ENCODE data around the gene FBXO48. TPM values are rescaled to one million over a fixed set of nuclear protein-coding genes. Genes with fewer than 3 reads are reported as not detected.
"Not testable (repeated sequence)": the region's sequence is repeated elsewhere in the genome, so short reads cannot be mapped to it uniquely, and the experiment has no call there.

The FBXO48 gene
- total RNA-seq, 1 donor from 2014 or later, result 1.2 TPM

- Mint-ChIP-seq H3K4me3 (no peak overlapping the region), H3K27me3 (no peaks in the 10 kb centered on the region), H3K9me3 (no peaks in the 10 kb centered on the region), H3K4me1 (peaks cover 39% of the 10 kb centered on the region), H3K27ac (no peak overlapping the region), H3K36me3 (ENCODE audit: low read depth) (peaks cover 2% of the 10 kb centered on the region)
- DNase-seq, result no peak
- intact Hi-C loops (cut with micrococcal nuclease), result loop anchor here (2.0 to 10.0 kb wide), 5 partner anchors 58 to 920 kb away; partner anchors contain the start of genes ANTXR1 and GFPT1
Measured at GRCh38 chr2:68464651-68465050, 2.4 kb downstream of the FBXO48 start.

DNA sequence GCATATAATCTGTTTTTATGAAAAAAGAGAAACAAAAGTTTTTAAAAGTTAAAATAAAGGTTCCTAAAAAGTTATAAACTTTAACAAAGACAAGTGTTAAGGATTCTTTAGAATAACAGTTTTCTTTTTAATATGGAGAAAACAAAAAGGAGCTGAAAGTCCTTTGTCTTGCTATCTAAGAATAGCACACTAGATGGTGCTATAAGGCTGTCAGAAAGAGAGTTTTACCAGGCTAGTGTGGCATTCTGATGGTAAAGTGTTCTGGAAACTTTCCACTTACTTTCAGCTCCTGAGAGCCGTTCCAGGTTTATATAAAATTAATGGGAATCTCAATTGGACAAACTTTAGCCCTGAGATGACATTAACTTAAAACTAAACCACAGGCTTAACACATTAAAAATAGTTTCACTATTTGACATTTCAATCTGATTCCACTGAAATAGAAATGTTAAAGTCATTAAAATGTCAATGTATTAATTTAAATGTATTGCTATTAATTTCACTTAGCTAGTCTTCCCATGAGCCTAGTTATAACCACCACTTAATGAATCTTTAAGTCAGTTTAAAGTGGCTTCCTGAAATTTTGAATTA, 3.7 kb downstream of the FBXO48 start:
- Mint-ChIP-seq H3K9me3 (no peaks in the 10 kb centered on the region), H3K36me3 (ENCODE audit: low read depth) (no peaks in the 10 kb centered on the region), H3K4me1 (peaks cover 32% of the 10 kb centered on the region), H3K27me3 (no peaks in the 10 kb centered on the region), H3K4me3 (no peak overlapping the region), H3K27ac (no peak overlapping the region)
- peak; percentile 78 for DNase-seq
- intact Hi-C loops (cut with micrococcal nuclease), result loop anchor here (1.0 to 10.0 kb wide), 6 partner anchors 25 to 921 kb away; partner anchors contain the start of genes ANTXR1 and GFPT1

- Mint-ChIP-seq H3K27me3 (no peaks in the 10 kb centered on the region), H3K27ac (no peak overlapping the region)
- no peak for DNase-seq
Measured at GRCh38 chr2:68458981-68459380, 8.1 kb downstream of the FBXO48 start.

DNA sequence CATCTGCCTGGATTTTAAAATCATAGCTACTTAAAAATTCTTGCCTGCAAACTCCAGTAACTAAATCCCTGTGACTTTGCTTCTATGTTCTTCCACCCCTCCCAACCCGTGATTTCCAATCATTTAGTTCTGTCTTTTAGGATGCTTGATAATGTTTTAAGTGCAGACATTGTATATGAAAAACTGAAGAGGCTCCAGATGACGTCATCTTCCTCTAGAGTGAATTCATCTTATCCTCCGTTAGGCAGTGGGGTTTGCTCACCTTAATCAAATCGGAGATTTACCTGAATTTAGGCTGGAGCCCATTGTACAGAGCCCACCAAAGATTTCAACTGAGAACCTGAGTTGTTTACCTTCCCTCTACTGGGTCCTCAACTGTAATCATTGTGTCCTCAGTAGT, 10.9 kb downstream of the FBXO48 start:
- peaks cover 5% of the 10 kb centered on the region for H3K4me1 Mint-ChIP-seq
- H3K4me3 Mint-ChIP-seq, result no peak overlapping the region
- no peak for DNase-seq
- no peaks in the 10 kb centered on the region for H3K9me3 Mint-ChIP-seq
- no peaks in the 10 kb centered on the region for H3K36me3 Mint-ChIP-seq (ENCODE audit: low read depth)
- intact Hi-C loops (cut with micrococcal nuclease), result no loop called here
- no peaks in the 10 kb centered on the region for H3K27me3 Mint-ChIP-seq
- H3K27ac Mint-ChIP-seq, result no peak overlapping the region

More at GRCh38 chr2:68458981-68459380, 8.1 kb downstream of the FBXO48 start:
- H3K4me3 Mint-ChIP-seq, result no peak overlapping the region
- peaks cover 5% of the 10 kb centered on the region for H3K4me1 Mint-ChIP-seq
- no peaks in the 10 kb centered on the region for H3K36me3 Mint-ChIP-seq (ENCODE audit: low read depth)
- H3K9me3 Mint-ChIP-seq, result no peaks in the 10 kb centered on the region
- intact Hi-C loops (cut with micrococcal nuclease), result no loop called here

DNA sequence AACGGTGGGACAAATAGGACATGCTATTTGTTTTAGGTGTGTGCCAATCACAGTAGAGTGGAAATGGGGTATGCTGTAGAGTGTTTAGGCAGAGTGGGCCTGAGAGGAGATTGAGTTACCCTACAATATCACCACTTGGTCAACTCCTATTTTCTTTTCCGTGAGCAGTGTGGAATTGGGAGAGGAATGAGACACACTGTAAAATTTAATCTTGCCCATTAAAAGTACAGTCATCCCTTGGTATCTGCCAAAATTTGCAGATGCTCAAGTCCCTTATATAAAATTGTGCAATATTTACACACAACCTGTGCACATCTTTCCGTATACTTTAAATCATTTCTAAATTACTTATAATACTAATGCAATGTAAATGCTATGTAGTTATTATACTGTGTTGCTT, 12.4 kb downstream of the FBXO48 start:
- DNase-seq, result no peak
- intact Hi-C loops (cut with micrococcal nuclease), result no loop called here
- no peaks in the 10 kb centered on the region for H3K36me3 Mint-ChIP-seq (ENCODE audit: low read depth)
- H3K9me3 Mint-ChIP-seq, result no peaks in the 10 kb centered on the region
- no peak overlapping the region for H3K27ac Mint-ChIP-seq
- H3K4me3 Mint-ChIP-seq, result no peak overlapping the region
- H3K27me3 Mint-ChIP-seq, result no peaks in the 10 kb centered on the region
- H3K4me1 Mint-ChIP-seq, result peaks cover 5% of the 10 kb centered on the region

- intact Hi-C loops (cut with micrococcal nuclease), result no loop called here
- no peaks in the 10 kb centered on the region for H3K9me3 Mint-ChIP-seq
- no peak overlapping the region for H3K4me3 Mint-ChIP-seq
- no peaks in the 10 kb centered on the region for H3K27me3 Mint-ChIP-seq
- peaks cover 3% of the 10 kb centered on the region for H3K4me1 Mint-ChIP-seq
- no peak overlapping the region for H3K27ac Mint-ChIP-seq
- peak; percentile 50 for DNase-seq
- H3K36me3 Mint-ChIP-seq (ENCODE audit: low read depth), result no peaks in the 10 kb centered on the region
Measured at GRCh38 chr2:68453761-68454360, 13.2 kb downstream of the FBXO48 start.

DNA sequence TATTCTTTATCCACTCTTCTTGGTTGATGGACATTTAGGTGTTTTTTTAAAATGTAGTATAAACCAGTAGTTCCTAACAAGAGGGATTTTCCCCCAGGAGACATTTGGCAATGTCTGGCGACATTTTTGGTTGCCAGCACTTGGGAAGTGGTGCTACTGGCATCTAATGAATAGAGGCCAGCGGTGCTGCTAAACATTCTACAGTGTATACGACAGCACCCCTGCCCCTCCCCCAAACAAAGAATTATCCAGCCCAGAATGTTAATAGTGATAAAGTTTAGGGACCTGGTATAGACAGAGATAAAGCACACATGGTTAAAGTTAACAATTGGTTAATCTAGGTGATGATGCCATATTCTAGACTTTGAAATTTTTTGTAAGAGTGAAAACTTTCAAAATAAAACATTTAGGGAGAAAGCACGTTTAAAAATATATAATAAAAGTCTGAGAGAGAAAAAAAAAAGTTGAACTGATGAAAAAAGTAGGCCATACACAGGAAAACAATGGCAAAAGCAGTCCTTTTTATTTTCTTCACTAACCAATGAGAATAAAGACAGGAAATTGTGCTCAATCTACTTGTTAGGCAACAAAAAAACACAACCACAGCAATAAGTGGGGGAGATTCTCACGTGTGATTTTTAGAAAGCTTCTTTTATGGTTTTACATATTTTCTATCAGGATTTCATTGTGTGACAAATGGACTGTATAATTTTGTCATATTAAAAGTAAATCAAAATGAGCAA, 14.8 kb downstream of the FBXO48 start:
- H3K27me3 Mint-ChIP-seq, result no peaks in the 10 kb centered on the region
- no peak overlapping the region for H3K27ac Mint-ChIP-seq
- no peak overlapping the region for H3K4me3 Mint-ChIP-seq
- no peaks in the 10 kb centered on the region for H3K36me3 Mint-ChIP-seq (ENCODE audit: low read depth)
- peaks cover 3% of the 10 kb centered on the region for H3K4me1 Mint-ChIP-seq
- no peaks in the 10 kb centered on the region for H3K9me3 Mint-ChIP-seq
- no peak for DNase-seq
- intact Hi-C loops (cut with micrococcal nuclease), result no loop called here

DNA sequence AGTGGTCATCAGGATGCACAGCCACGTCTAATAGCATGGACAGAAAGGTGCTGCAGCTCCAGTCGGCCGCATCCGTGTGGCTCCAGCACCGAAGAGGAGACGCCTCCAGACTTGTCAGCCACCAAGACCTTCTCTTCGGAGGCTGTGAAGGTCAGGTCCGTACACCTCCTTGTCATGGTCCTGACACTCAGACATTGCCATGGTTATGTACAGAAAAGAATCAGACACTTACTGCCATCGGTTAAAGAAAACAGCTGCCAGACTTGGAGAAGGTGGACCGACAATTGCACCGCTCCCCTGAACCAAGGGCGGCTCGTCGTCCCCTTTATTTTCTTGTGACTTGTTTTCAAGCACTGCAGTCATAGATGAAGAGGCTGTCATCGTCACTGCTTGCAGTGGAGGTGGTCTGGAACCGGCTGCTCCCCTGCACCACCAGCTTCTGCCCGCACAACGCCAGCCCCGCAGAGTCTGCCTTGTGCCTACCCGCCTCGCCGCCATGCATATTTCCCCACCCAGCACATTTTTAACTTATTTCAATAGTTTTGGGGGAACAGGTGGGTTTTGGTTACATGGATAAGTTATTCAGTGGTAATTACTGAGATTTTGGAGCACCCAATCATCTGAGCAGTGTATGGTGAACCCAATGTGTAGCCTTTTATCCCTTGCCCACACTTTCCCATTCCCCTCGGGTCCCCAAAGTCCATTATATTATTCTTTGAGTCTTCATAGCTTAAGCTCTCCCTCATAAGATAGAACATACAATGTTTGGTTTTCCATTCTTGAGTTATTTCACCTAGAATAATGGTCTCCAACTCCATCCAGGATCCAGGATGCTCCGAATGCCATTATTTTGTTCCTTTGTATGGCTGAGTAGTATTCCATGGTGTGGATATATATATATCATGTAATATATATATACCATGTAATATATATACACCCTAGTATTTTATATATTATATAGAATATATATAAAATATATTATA, 18.1 kb downstream of the FBXO48 start:
- H3K36me3 Mint-ChIP-seq (ENCODE audit: low read depth), result no peaks in the 10 kb centered on the region
- intact Hi-C loops (cut with micrococcal nuclease), result loop anchor here (10.0 kb wide), 1 partner anchor 294 kb away; the partner anchor contains the start of gene PNO1
- no peak overlapping the region for H3K27ac Mint-ChIP-seq

DNA sequence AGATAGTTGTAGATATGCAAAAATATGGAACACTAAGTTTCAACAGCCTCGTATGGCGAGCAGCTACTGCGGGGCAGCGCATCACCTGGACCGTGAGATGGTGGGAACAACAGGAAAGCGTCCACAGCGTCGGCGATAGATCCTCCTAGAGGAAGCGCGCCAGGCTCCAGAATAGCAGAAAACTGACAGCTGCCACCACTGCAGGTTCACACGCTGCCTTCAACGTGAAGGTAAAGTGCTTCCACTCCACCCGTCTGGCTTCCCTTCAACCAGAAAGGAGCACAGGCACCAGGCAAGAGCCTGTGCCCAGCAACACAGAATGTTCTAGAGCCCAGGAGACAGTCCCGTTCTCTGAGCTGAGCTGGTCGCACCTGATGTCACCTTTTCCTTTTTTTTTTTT, 20.0 kb downstream of the FBXO48 start:
- no peak overlapping the region for H3K4me3 Mint-ChIP-seq
- intact Hi-C loops (cut with micrococcal nuclease), result loop anchor here (10.0 kb wide), 1 partner anchor 292 kb away; the partner anchor contains the start of gene PNO1
- peak; percentile 56 for DNase-seq
- H3K9me3 Mint-ChIP-seq, result no peaks in the 10 kb centered on the region
- H3K36me3 Mint-ChIP-seq (ENCODE audit: low read depth), result no peaks in the 10 kb centered on the region
- peaks cover 10% of the 10 kb centered on the region for H3K27me3 Mint-ChIP-seq
- peaks cover under 1% of the 10 kb centered on the region for H3K4me1 Mint-ChIP-seq
- no peak overlapping the region for H3K27ac Mint-ChIP-seq

More for the DNA sequence above, 18.1 kb downstream of the FBXO48 start:
- DNase-seq, result peak; percentile 75
- Mint-ChIP-seq H3K9me3 (no peaks in the 10 kb centered on the region), H3K27me3 (peaks cover 3% of the 10 kb centered on the region), H3K4me1 (peaks cover 3% of the 10 kb centered on the region), H3K4me3 (no peak overlapping the region)

DNA sequence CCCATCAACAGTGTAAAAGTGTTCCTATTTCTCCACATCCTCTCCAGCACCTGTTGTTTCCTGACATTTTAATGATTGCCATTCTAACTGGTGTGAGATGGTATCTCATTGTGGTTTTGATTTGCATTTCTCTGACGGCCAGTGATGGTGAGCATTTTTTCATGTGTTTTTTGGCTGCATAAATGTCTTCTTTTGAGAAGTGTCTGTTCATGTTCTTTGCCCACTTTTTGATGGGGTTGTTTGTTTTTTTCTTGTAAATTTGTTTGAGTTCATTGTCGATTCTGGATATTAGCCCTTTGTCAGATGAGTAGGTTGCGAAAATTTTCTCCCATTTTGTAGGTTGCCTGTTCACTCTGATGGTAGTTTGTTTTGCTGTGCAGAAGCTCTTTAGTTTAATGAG, 20.7 kb downstream of the FBXO48 start:
- not testable (repeated sequence) for H3K9me3 Mint-ChIP-seq; H3K4me3 Mint-ChIP-seq; DNase-seq; H3K4me1 Mint-ChIP-seq; H3K27ac Mint-ChIP-seq; H3K36me3 Mint-ChIP-seq (ENCODE audit: low read depth)
- peaks cover 10% of the 10 kb centered on the region for H3K27me3 Mint-ChIP-seq
- intact Hi-C loops (cut with micrococcal nuclease), result loop anchor here (10.0 kb wide), 1 partner anchor 292 kb away; the partner anchor contains the start of gene PNO1

DNA sequence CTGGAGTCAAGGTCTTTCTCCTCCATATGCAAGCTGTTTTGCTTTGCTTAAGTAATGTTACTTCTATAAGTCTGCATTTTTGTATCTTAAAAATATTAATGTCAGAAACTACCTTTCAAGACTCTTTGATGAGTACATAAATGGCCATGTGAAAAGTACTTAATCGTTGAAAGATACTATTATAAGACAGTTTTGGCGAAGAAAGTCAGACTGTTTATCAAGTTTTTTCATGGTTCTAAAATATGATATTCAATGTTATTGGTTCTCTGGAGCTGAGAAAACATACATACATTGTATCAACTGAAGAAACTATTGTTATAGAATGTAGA, 25.1 kb downstream of the FBXO48 start:
- no peak overlapping the region for H3K27ac Mint-ChIP-seq
- peaks cover 17% of the 10 kb centered on the region for H3K27me3 Mint-ChIP-seq
- H3K9me3 Mint-ChIP-seq, result no peaks in the 10 kb centered on the region
- no peak for DNase-seq
- intact Hi-C loops (cut with micrococcal nuclease), result loop anchor here (1.0 to 10.0 kb wide), 9 partner anchors 18 to 320 kb away; partner anchors contain the start of genes APLF, FBXO48, PNO1 and PPP3R1
- H3K4me1 Mint-ChIP-seq, result peaks cover 23% of the 10 kb centered on the region
- H3K4me3 Mint-ChIP-seq, result no peak overlapping the region
- H3K36me3 Mint-ChIP-seq (ENCODE audit: low read depth), result no peaks in the 10 kb centered on the region

DNA sequence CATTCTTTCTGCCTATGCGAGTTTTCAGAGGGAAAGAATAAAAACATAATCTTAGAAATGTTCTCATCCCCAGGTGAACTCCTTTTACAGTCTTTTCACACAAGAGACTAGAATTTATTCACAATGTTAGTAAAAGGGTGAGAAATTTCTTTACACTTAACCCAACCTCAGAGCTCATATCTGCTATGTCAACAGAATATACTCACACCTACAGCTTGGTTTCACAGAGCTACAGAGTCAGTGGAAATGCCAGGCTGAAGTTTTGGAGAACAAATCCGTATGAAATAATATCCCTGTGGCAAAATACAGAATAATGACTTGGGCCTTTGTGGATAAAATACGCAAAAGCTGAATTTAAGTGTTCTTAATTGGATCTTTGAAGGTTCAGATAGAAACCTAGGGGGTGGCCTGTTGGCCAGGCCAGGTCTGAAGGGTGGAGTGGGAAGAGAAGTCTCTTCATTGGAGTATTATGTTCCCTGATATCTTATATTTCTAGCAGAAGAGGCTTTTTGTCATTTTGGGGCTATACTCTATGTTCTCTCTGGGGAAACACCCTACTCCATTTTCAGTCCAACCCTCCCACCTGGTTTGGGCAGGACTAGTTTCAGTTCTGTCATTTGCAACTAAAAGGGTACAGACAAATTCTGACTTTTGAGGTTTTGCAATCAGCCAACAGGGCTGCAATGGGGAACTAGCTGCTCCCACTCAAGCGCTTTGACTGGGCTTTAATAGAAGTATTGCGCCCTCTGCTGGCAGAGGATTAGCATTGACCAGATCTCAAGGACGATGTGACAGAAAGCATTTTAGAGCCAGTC, 25.7 kb downstream of the FBXO48 start:
- intact Hi-C loops (cut with micrococcal nuclease), result loop anchor here (1.0 to 10.0 kb wide), 9 partner anchors 17 to 319 kb away; partner anchors contain the start of genes APLF, FBXO48, PNO1 and PPP3R1
- Mint-ChIP-seq H3K36me3 (ENCODE audit: low read depth) (no peaks in the 10 kb centered on the region), H3K27me3 (peaks cover 17% of the 10 kb centered on the region), H3K4me3 (peak overlapping the region; percentile 49), H3K9me3 (no peaks in the 10 kb centered on the region), H3K27ac (peak overlapping the region; percentile 46), H3K4me1 (peaks cover 23% of the 10 kb centered on the region)
- DNase-seq, result peak; percentile 94
